ENCODE data around the gene DPPA4.
A peak's percentile ranks its signal among the peaks of the same experiment; 100 is the strongest.
"Not testable (repeated sequence)": the region's sequence is repeated elsewhere in the genome, so short reads cannot be mapped to it uniquely, and the experiment has no call there.

The DPPA4 gene

DNA sequence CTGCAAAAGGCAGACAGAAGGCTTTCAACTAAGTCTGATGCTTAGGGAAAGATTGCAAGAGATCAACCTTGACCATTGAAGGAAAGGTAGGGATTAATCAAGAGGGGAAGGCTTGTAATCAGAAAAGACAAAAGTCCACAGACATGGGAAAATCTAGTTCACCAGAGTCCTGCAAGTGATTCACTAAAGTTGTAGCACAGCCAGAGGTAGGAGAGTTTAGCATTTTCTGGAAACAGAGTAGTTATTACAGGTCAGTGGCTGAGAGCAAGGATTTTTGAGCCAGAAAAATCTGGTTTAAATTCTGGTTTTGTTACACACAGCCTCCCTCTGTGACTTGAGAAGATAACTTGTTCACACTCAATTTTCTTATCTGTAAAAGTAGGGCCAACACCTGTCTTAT lies 35.3 kb upstream of the DPPA4 start:
- TF ChIP-seq ZFX (IDR thresholded peaks at IDR 0.05; ENCODE audit: borderline replicate concordance): no peak
- TF ChIP-seq, protein P1, sequence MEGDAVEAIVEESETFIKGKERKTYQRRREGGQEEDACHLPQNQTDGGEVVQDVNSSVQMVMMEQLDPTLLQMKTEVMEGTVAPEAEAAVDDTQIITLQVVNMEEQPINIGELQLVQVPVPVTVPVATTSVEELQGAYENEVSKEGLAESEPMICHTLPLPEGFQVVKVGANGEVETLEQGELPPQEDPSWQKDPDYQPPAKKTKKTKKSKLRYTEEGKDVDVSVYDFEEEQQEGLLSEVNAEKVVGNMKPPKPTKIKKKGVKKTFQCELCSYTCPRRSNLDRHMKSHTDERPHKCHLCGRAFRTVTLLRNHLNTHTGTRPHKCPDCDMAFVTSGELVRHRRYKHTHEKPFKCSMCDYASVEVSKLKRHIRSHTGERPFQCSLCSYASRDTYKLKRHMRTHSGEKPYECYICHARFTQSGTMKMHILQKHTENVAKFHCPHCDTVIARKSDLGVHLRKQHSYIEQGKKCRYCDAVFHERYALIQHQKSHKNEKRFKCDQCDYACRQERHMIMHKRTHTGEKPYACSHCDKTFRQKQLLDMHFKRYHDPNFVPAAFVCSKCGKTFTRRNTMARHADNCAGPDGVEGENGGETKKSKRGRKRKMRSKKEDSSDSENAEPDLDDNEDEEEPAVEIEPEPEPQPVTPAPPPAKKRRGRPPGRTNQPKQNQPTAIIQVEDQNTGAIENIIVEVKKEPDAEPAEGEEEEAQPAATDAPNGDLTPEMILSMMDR (IDR thresholded peaks at IDR 0.05): no peak
- no peak overlapping the region for H3K27ac ChIP-seq

DNA sequence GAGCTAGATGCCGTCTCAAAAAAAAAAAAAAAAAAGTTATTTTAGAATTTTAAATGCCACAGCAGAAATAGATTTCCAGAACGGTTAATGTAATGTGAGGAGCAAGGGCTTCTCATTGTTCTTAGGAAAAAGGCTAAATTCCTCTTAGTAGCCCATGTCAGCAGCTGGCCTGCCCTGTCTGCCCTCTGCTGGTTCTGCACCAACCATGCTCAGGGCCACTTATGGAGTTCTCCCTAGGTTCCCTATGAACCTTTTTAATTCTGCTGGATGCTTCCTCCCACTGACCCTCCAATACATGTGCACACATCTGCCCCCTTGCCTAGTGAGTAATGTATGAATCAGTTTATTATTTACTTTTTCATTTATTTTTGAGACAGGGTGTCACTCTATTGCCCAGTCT lies 32.2 kb upstream of the DPPA4 start:
- H3K27ac ChIP-seq: no peak overlapping the region
- TF ChIP-seq, protein P1 (IDR thresholded peaks at IDR 0.05): peak; percentile 32
- no peak for TF ChIP-seq ZFX (IDR thresholded peaks at IDR 0.05; ENCODE audit: borderline replicate concordance)

DNA sequence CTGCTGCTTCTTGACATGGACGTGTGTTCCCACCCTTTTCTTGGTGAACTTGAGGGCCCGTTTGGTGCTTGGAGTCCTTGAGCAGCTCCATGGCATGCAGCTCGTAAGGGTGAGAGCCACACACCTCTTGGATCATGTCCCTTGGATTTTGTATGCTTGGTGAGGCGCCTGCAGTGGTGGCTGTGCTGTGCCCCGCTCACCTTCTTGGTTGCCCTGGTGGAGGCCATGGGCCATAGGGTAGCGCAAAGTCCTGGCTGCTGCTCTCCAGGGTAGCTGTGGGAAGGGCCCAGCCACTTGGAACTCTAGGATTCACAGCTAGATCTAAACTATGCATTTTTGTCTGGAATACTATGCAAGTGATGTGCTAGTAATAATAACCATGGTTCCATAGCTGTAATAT lies 26.7 kb upstream of the DPPA4 start:
- no peak overlapping the region for H3K27ac ChIP-seq
- TF ChIP-seq ZFX (IDR thresholded peaks at IDR 0.05; ENCODE audit: borderline replicate concordance): no peak
- TF ChIP-seq, protein P1 (IDR thresholded peaks at IDR 0.05): no peak

DNA sequence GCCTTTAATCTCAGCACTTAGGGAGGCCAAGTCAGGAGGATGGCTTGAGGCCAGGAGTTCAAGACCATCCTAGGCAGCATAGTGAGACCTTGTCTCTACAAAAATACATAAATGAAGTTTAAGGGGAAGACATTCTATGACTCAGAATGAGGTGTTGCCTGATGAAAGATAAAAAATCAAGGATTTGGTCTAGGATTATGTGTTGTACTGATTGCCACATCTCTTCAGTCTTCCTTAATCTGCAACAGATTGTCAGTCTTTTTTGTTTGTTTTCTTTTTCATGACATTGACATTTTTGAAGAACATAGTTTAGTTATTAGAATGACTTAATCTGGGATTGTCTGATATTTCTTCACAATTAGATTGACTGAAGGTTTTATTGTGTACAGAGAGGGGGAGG lies 26.3 kb upstream of the DPPA4 start:
- TF ChIP-seq, protein P1 (IDR thresholded peaks at IDR 0.05): no peak
- no peak for TF ChIP-seq ZFX (IDR thresholded peaks at IDR 0.05; ENCODE audit: borderline replicate concordance)

DNA sequence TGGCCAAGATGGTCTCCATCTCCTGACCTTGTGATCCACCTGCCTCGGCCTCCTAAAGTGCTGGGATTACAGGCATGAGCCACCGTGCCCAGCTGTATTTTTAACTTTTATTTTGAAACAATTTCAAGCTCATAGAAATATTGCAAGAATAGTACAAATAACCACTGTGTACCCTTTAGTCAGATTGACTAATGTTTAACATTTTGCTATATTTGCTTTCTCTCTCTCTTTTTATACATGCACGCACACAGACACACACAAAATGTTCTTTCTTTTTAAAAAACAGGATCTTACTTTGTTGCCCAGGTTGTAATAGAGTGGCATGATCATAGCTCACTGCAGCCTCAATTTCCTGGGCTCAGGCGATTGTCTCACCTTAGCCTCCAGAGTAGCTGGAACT lies 25.5 kb upstream of the DPPA4 start:
- no peak for TF ChIP-seq ZFX (IDR thresholded peaks at IDR 0.05; ENCODE audit: borderline replicate concordance)
- H3K27ac ChIP-seq: no peak overlapping the region

More for the DNA sequence above, 26.3 kb upstream of the DPPA4 start:
- H3K27ac ChIP-seq: no peak overlapping the region

DNA sequence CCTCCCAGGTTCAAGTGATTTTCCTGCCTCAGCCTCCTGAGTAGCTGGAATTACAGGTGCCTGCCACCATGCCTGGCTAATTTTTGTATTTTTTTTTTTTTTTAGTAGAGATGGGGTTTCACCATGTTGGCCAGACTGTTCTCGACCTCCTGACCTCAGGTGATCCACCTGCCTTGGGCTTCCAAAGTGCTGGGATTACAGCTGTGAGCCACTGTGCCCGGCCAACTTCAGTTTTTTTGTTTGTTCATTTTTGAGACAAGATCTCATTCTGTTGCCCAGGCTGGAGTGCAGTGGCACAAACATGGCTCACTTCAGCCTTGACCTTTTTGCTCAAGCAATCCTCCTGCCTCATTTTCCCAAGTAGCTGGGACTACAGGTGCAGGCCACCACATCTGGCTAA lies 21.5 kb upstream of the DPPA4 start:
- not testable (repeated sequence) for H3K27ac ChIP-seq

DNA sequence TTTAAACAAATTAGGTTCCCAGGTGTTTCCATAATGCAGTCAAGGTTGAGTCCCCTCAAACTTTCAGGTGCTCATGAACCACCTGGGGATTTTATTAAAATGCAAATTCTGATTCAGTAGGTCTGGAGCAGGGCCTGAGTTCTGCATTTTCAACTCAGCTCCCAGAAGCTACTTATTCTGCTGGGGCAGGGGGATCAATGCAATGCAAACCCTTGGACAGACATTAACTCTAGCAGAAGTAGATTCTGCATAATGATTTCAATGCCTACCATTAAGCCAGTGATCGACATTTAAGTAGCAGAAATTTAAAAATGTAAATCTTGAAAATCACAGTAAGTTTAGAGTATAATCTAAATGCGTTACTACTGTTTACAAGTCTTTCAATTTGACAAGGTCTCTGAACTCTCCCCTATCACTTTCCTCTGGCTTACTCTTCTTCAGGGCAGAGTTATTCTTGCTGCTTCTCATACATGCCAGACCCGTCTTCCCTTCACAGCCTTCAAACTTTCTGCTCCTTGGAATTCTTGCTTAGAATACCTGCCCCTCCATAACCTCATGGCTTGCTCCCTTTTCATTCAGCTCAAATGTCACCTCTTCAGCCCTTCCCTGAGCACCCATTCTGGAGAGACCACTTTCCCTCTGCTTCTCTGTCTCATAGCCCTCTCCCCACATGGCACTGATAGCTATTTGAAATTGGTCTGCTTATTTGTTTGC lies 19.3 kb upstream of the DPPA4 start:
- H3K27ac ChIP-seq: no peak overlapping the region
- TF ChIP-seq, protein P1 (IDR thresholded peaks at IDR 0.05): no peak
- no peak for TF ChIP-seq ZFX (IDR thresholded peaks at IDR 0.05; ENCODE audit: borderline replicate concordance)

DNA sequence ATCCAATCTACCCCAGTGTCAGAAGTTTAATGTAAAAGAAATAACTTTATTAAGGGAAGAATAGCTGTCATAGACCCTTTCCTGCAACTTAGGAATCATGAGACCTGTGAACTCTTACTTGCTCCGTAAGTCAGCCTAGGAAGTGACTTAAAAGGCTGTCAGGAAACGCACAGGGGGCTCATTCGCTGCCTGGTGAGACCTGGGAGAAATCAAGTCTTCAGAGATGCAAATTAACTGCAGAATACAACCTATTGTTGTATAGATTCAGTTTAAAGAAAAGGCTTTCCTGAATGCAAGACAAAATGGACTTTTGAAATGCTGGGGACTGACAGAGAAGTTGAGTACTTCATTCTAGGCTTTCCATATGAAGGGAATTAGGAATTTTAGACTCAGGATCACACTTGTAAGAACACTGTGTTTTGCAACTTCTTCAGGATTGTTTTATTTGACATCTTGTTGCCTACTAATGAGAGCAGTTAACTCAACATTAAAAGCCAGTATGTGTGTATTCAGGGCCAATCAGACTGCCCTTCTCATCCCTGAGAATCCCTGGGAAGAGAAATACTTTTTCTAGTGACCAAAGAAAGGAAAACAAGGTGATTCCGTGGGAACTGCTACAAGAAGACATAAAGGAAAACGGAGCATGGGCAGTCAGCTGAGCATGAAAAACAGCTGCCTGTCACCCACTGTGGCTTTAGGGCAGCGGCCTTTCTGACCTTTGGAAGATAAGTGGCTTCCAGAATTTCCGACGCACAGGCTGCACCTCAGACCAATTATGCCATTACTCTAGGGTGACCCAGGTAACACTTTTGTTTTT lies 18.5 kb upstream of the DPPA4 start:
- no peak for TF ChIP-seq ZFX (IDR thresholded peaks at IDR 0.05; ENCODE audit: borderline replicate concordance)
- TF ChIP-seq, protein P1 (IDR thresholded peaks at IDR 0.05): no peak
- H3K27ac ChIP-seq: no peak overlapping the region

Data from 22Rv1 (cell line).